Mammary epithelial cell (primary cell): ENCODE data around the gene RNU6-9.

Source experiments
- CTCF ChIP-seq, 2 donors: IDR thresholded peaks in 1 of 2; conservative IDR thresholded peaks in 1 of 2; 2 replicates each; pipeline ENCODE4 v1.5.1; 2011 to 2012; ENCODE audit warnings: inconsistent platforms in 2 of 2, low read length in 2 of 2, mild to moderate bottlenecking in 2 of 2, control low read depth in 1 of 2, low read depth in 1 of 2; ENCODE audit not compliant: insufficient read depth in 1 of 2; ENCODE audit errors: extremely low read depth in 1 of 2
- EZH2 ChIP-seq: IDR thresholded peaks from 2 replicates; pipeline ENCODE4 v1.6.1; 2012; ENCODE audit warnings: low read length, inconsistent platforms, borderline replicate concordance

GRCh38 chr19:924553-925086 lies 31.3 kb downstream of the RNU6-9 start:
- TF ChIP-seq CTCF (conservative IDR thresholded peaks at IDR 0.05 in 1 of 2, IDR thresholded peaks at IDR 0.05 in 1 of 2; ENCODE audit: extremely low read depth in 1 of 2, insufficient read depth in 1 of 2, low read depth in 1 of 2, low read length in 2 of 2) (no peak), EZH2 (no peak)
